H9 (cell line): ENCODE results near the gene SCAF8. TPM values are rescaled to one million over a fixed set of nuclear protein-coding genes. Genes with fewer than 3 reads are reported as not detected.

Source experiments
- DNase-seq: peaks from one replicate; pipeline ENCODE4 v3.0.0-alpha.2; 2017
- H2AFZ ChIP-seq: one replicate; pipeline ENCODE4 v1.6.1; 2013; ENCODE audit warnings: mild to moderate bottlenecking, low read length, control low read depth, moderate library complexity
- H2AK5ac ChIP-seq: 2 replicates; pipeline ENCODE4 v1.6.1; 2013; ENCODE audit warnings: low read length, control low read depth, mixed read lengths; ENCODE audit not compliant: insufficient read length
- H2BK120ac ChIP-seq: one replicate; pipeline ENCODE4 v1.6.1; 2013; ENCODE audit warnings: low read depth, mild to moderate bottlenecking, low read length, control low read depth, inconsistent platforms; ENCODE audit not compliant: poor library complexity, severe bottlenecking
- H2BK12ac ChIP-seq: 2 replicates; pipeline ENCODE4 v1.6.1; 2013; ENCODE audit warnings: low read length, control low read depth, mixed read lengths, low read depth; ENCODE audit not compliant: insufficient read length
- H2BK15ac ChIP-seq: 2 replicates; pipeline ENCODE4 v1.6.1; 2013; ENCODE audit warnings: low read depth, low read length, control low read depth
- H2BK20ac ChIP-seq: one replicate; pipeline ENCODE4 v1.6.1; 2013; ENCODE audit warnings: low read depth, mild to moderate bottlenecking, low read length, control low read depth, inconsistent platforms; ENCODE audit not compliant: poor library complexity, severe bottlenecking
- H2BK5ac ChIP-seq: 2 replicates; pipeline ENCODE4 v1.6.1; 2013; ENCODE audit warnings: low read length, control low read depth, mixed read lengths; ENCODE audit not compliant: insufficient read length
- H3K14ac ChIP-seq: 2 replicates; pipeline ENCODE4 v1.6.1; 2013; ENCODE audit warnings: low read length, control low read depth; ENCODE audit not compliant: insufficient read depth
- H3K18ac ChIP-seq: 2 replicates; pipeline ENCODE4 v1.6.1; 2013; ENCODE audit warnings: low read depth, mild to moderate bottlenecking, mixed read lengths, low read length, control low read depth; ENCODE audit not compliant: insufficient read length
- H3K23ac ChIP-seq: 2 replicates; pipeline ENCODE4 v1.6.1; 2013; ENCODE audit warnings: low read length, control low read depth, mixed read lengths, low read depth; ENCODE audit not compliant: insufficient read length
- H3K23me2 ChIP-seq: 2 replicates; pipeline ENCODE4 v1.6.1; 2013; ENCODE audit warnings: low read depth, mild to moderate bottlenecking, mixed read lengths, low read length, control low read depth; ENCODE audit not compliant: insufficient read length, poor library complexity, severe bottlenecking
- H3K27ac ChIP-seq: 2 replicates; pipeline ENCODE4 v1.5.1; 2013; ENCODE audit warnings: low read length, control low read depth, mixed read lengths, low read depth; ENCODE audit not compliant: insufficient read length
- H3K27me3 ChIP-seq: 2 replicates; pipeline ENCODE4 v1.6.1; 2013; ENCODE audit warnings: low read length, control low read depth, inconsistent platforms; ENCODE audit not compliant: insufficient read depth
- H3K4ac ChIP-seq: 2 replicates; pipeline ENCODE4 v1.6.1; 2013; ENCODE audit warnings: low read depth, mild to moderate bottlenecking, control low read depth, inconsistent platforms, low read length, moderate library complexity
- H3K4me1 ChIP-seq: 2 replicates; pipeline ENCODE4 v1.6.1; 2013; ENCODE audit warnings: low read length, control low read depth, inconsistent platforms; ENCODE audit not compliant: insufficient read depth
- H3K4me2 ChIP-seq: 2 replicates; pipeline ENCODE4 v1.6.1; 2013; ENCODE audit warnings: low read length, control low read depth, mixed read lengths; ENCODE audit not compliant: insufficient read length, insufficient read depth
- H3K56ac ChIP-seq: 2 replicates; pipeline ENCODE4 v1.6.1; 2013; ENCODE audit warnings: low read depth, mild to moderate bottlenecking, mixed read lengths, low read length, control low read depth; ENCODE audit not compliant: insufficient read length
- H3K79me1 ChIP-seq: 2 replicates; pipeline ENCODE4 v1.6.1; 2013; ENCODE audit warnings: low read depth, mild to moderate bottlenecking, moderate library complexity, low read length, control low read depth, inconsistent platforms; ENCODE audit not compliant: insufficient read depth, poor library complexity, severe bottlenecking
- H3K79me2 ChIP-seq: 2 replicates; pipeline ENCODE4 v1.6.1; 2013; ENCODE audit warnings: low read length, control low read depth, inconsistent platforms; ENCODE audit not compliant: insufficient read depth
- H3K9ac ChIP-seq: 2 replicates; pipeline ENCODE4 v1.6.1; 2013; ENCODE audit warnings: low read length, control low read depth, mixed read lengths; ENCODE audit not compliant: insufficient read length; ENCODE audit errors: extremely low read depth
- H3K9me3 ChIP-seq: one replicate; pipeline ENCODE4 v1.6.1; 2013; ENCODE audit warnings: low read depth, low read length, inconsistent platforms; ENCODE audit not compliant: control insufficient read depth
- H3T11ph ChIP-seq: one replicate; pipeline ENCODE4 v1.6.1; 2013; ENCODE audit warnings: mild to moderate bottlenecking, low read length, control low read depth, inconsistent platforms
- H4K20me1 ChIP-seq: one replicate; pipeline ENCODE4 v1.6.1; 2013; ENCODE audit not compliant: control insufficient read depth, insufficient read length, insufficient read depth
- H4K5ac ChIP-seq: 2 replicates; pipeline ENCODE4 v1.6.1; 2013; ENCODE audit warnings: low read depth, mild to moderate bottlenecking, mixed read lengths, low read length, control low read depth; ENCODE audit not compliant: insufficient read length
- H4K8ac ChIP-seq: replicated peaks from 2 replicates; pipeline ENCODE4 v1.6.1; 2013; ENCODE audit warnings: low read length, control low read depth, mixed read lengths, low read depth; ENCODE audit not compliant: insufficient read length
- H4K91ac ChIP-seq: 2 replicates; pipeline ENCODE4 v1.6.1; 2013; ENCODE audit warnings: low read depth, mild to moderate bottlenecking, moderate library complexity, mixed read lengths, low read length, control low read depth; ENCODE audit not compliant: insufficient read length
- H3K27ac Mint-ChIP-seq, 3 experiments: 2 replicates in 2 of 3; 3 replicates in 1 of 3; pipeline ENCODE4 v1.8.0; 2020 to 2021; ENCODE audit warnings: mixed read lengths in 3 of 3, mild to moderate bottlenecking in 1 of 3, moderate library complexity in 1 of 3
- H3K27me3 Mint-ChIP-seq: 2 replicates; pipeline ENCODE4 v1.8.0; 2021; ENCODE audit warnings: low read depth, mild to moderate bottlenecking, moderate library complexity, mixed read lengths
- H3K36me3 Mint-ChIP-seq, 3 experiments: 2 replicates in 2 of 3; 3 replicates in 1 of 3; pipeline ENCODE4 v1.8.0; 2020 to 2021; ENCODE audit warnings: low read depth in 3 of 3, mixed read lengths in 3 of 3; ENCODE audit not compliant: insufficient read depth in 1 of 3
- H3K4me1 Mint-ChIP-seq, 2 experiments: 2 replicates each; pipeline ENCODE4 v1.8.0; 2020; ENCODE audit warnings: mixed read lengths in 2 of 2
- H3K4me3 Mint-ChIP-seq, 2 experiments: 2 replicates in 1 of 2; 3 replicates in 1 of 2; pipeline ENCODE4 v1.8.0; 2020 to 2021; ENCODE audit warnings: mild to moderate bottlenecking in 2 of 2, mixed read lengths in 2 of 2, moderate library complexity in 1 of 2
- H3K9me3 Mint-ChIP-seq, 2 experiments: 2 replicates in 1 of 2; 3 replicates in 1 of 2; pipeline ENCODE4 v1.8.0; 2020; ENCODE audit warnings: mild to moderate bottlenecking in 2 of 2, mixed read lengths in 2 of 2, moderate library complexity in 1 of 2
- WGBS: extraction: QIAGEN DNeasy Blood & Tissue Kit; methylation state at CpG from one replicate; pipeline ENCODE4 v1.1.7; 2013; ENCODE audit warnings: missing lambda C conversion rate, low lambda C conversion rate, mixed read lengths; ENCODE audit not compliant: insufficient read length; ENCODE audit errors: extremely low coverage; 5-methylcytosine and 5-hydroxymethylcytosine counted together
- total RNA-seq: library from RNA; stranded (reverse); gene quantifications from 2 replicates; pipeline ENCODE4 v1.2.1, GENCODE V29; 2021
- TF ChIP-seq, protein P1 (sequence below): fragments of 200-600 bp; sonication (generic); conservative IDR thresholded peaks from 3 replicates; pipeline ENCODE4 v1.8.0; 2021; ENCODE audit warnings: antibody characterized with exemption, mild to moderate bottlenecking

SCAF8 gene
- total RNA-seq, 1 experiment from 2014 or later = 78.5 TPM

DNA sequence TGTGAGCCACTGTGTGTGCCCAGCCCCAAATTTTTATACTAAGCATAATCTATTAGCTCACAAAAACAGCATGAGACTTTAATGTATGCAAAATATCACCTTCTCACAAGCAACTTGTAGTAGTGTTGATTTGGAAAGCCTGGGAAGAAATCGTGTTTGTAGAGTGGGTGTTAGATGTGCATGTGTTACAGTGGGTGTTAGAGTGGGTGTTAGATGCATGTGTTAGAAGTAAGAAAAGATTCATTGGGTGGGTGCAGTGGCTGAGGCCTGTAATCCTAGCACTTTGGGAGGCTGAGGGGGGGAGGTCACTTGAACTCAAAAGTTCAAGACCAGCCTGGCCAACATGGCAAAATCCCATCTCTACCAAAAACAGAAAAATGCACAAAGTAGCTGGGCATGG is 6.3 kb upstream of the SCAF8 start:
- no peaks in the 10 kb centered on the region for H3K9me3 ChIP-seq
- no peak overlapping the region for H2BK5ac ChIP-seq
- no peaks in the 10 kb centered on the region for H3K27me3 ChIP-seq
- H2AK5ac ChIP-seq = no peak overlapping the region
- no peak for DNase-seq
- H3K23ac ChIP-seq = no peak overlapping the region
- no peak overlapping the region for H2BK20ac ChIP-seq
- no peak overlapping the region for H2BK120ac ChIP-seq
- H2BK12ac ChIP-seq = no peak overlapping the region
- H3K18ac ChIP-seq = no peak overlapping the region
- H3K4ac ChIP-seq = no peak overlapping the region
- H4K91ac ChIP-seq = no peak overlapping the region
- H3K23me2 ChIP-seq = no peaks in the 10 kb centered on the region
- TF ChIP-seq, protein P1, sequence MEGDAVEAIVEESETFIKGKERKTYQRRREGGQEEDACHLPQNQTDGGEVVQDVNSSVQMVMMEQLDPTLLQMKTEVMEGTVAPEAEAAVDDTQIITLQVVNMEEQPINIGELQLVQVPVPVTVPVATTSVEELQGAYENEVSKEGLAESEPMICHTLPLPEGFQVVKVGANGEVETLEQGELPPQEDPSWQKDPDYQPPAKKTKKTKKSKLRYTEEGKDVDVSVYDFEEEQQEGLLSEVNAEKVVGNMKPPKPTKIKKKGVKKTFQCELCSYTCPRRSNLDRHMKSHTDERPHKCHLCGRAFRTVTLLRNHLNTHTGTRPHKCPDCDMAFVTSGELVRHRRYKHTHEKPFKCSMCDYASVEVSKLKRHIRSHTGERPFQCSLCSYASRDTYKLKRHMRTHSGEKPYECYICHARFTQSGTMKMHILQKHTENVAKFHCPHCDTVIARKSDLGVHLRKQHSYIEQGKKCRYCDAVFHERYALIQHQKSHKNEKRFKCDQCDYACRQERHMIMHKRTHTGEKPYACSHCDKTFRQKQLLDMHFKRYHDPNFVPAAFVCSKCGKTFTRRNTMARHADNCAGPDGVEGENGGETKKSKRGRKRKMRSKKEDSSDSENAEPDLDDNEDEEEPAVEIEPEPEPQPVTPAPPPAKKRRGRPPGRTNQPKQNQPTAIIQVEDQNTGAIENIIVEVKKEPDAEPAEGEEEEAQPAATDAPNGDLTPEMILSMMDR = no peak
- H4K8ac ChIP-seq = no peak overlapping the region
- H3K27ac Mint-ChIP-seq = no peak overlapping the region
- H3K4me1 Mint-ChIP-seq = peaks cover 3 to 7% of the 10 kb centered on the region in 2 experiments
- H3K27ac ChIP-seq = no peak overlapping the region
- no peaks in the 10 kb centered on the region for H4K20me1 ChIP-seq
- no peaks in the 10 kb centered on the region for H3K79me1 ChIP-seq
- no peak overlapping the region for H3K56ac ChIP-seq
- H4K5ac ChIP-seq = no peak overlapping the region
- H2BK15ac ChIP-seq = no peak overlapping the region
- H3K36me3 Mint-ChIP-seq = peaks cover 0 to 3% (median 0%) of the 10 kb centered on the region in 3 experiments; a peak in 1 of 7 replicates
- H3K79me2 ChIP-seq = no peaks in the 10 kb centered on the region
- 0 out of 5 replicates have a peak, but pooled peaks cover 4 to 5% of the 10 kb centered on the region in 2 experiments for H3K9me3 Mint-ChIP-seq
- H2AFZ ChIP-seq = no peak overlapping the region
- no peak overlapping the region for H3K4me3 Mint-ChIP-seq
- no peaks in the 10 kb centered on the region for H3K4me1 ChIP-seq
- H3K14ac ChIP-seq = no peak overlapping the region
- H3T11ph ChIP-seq = no peak overlapping the region
- no peak overlapping the region for H3K4me2 ChIP-seq
- H3K9ac ChIP-seq = no peak overlapping the region
- no peaks in the 10 kb centered on the region for H3K27me3 Mint-ChIP-seq
- WGBS = no CpG with 5 or more reads among the region's 1 CpG
